HepG2 (cell line): ENCODE results near the gene CPAMD8. TPM values are rescaled to one million over a fixed set of nuclear protein-coding genes. Genes with fewer than 3 reads are reported as not detected.

ENCODE experiments used
- AGO2 ChIP-seq: fragments of 200-400 bp; formaldehyde crosslinking; optimal IDR thresholded peaks from 2 replicates; pipeline ENCODE3; 2017; ENCODE audit warnings: mild to moderate bottlenecking, low read depth, low read length, moderate library complexity
- ASH2L ChIP-seq: fragments of 300-600, 200-600 bp; sonication (generic); IDR thresholded peaks from 2 replicates; pipeline ENCODE4 v1.7.0; 2017; ENCODE audit warnings: low read depth, mild to moderate bottlenecking, moderate library complexity, mixed read lengths, low read length; ENCODE audit not compliant: insufficient read length
- ATF3 ChIP-seq: sonication (generic); formaldehyde crosslinking; IDR thresholded peaks from 2 replicates; pipeline ENCODE4 v1.4.0; 2020; ENCODE audit warnings: missing genetic modification reagents
- ATRX ChIP-seq: sonication (generic); formaldehyde crosslinking; IDR thresholded peaks from 2 replicates; pipeline ENCODE4 v1.4.0; 2020; ENCODE audit warnings: missing genetic modification reagents, borderline replicate concordance
- CBFB ChIP-seq: sonication (generic); formaldehyde crosslinking; IDR thresholded peaks from 2 replicates; pipeline ENCODE4 v1.4.0; 2020; ENCODE audit warnings: missing genetic modification reagents
- CHD2 ChIP-seq: IDR thresholded peaks from 2 replicates; pipeline ENCODE4 v1.6.1; 2011; ENCODE audit warnings: low read depth, low read length, improper control_type of control experiment
- EZH2 ChIP-seq: conservative IDR thresholded peaks from 2 replicates; pipeline ENCODE4 v1.6.1; 2012; ENCODE audit warnings: mild to moderate bottlenecking, low read depth, low read length, moderate library complexity
- GATA4 ChIP-seq: sonication (generic); IDR thresholded peaks from 2 replicates; pipeline ENCODE4 v1.6.1; 2016; ENCODE audit warnings: antibody characterized with exemption, low read depth, borderline replicate concordance
- HNF4A ChIP-seq: sonication (generic); formaldehyde crosslinking; IDR thresholded peaks from 2 replicates; pipeline ENCODE4 v1.4.0; 2020; ENCODE audit warnings: missing genetic modification reagents
- ISX ChIP-seq: sonication (generic); formaldehyde crosslinking; conservative IDR thresholded peaks from 2 replicates; pipeline ENCODE4 v1.5.0; 2020; ENCODE audit warnings: missing genetic modification reagents
- KDM2A ChIP-seq: sonication (generic); formaldehyde crosslinking; IDR thresholded peaks from 2 replicates; pipeline ENCODE4 v1.4.0; 2020; ENCODE audit warnings: low read depth, missing genetic modification reagents, borderline replicate concordance
- MAF1 ChIP-seq: sonication (generic); formaldehyde crosslinking; IDR thresholded peaks from 2 replicates; pipeline ENCODE4 v1.5.0; 2020; ENCODE audit warnings: missing genetic modification reagents, borderline replicate concordance
- MEF2D ChIP-seq: sonication (generic); formaldehyde crosslinking; IDR thresholded peaks from 2 replicates; pipeline ENCODE4 v1.5.1; 2020; ENCODE audit warnings: mild to moderate bottlenecking, missing genetic modification reagents
- NR2F6 ChIP-seq, 2 experiments: IDR thresholded peaks; 2 replicates each; pipeline ENCODE4 v1.6.1; 2016; ENCODE audit warnings: antibody characterized with exemption in 1 of 2, mild to moderate bottlenecking in 1 of 2
- PHF20 ChIP-seq: sonication (generic); formaldehyde crosslinking; IDR thresholded peaks from 2 replicates; pipeline ENCODE4 v1.5.0; 2020; ENCODE audit warnings: mild to moderate bottlenecking, missing genetic modification reagents
- RFX3 ChIP-seq: IDR thresholded peaks from 2 replicates; pipeline ENCODE4 v1.6.1; 2016; ENCODE audit warnings: missing biosample characterization, missing genetic modification reagents
- SSRP1 ChIP-seq: IDR thresholded peaks from 2 replicates; pipeline ENCODE4 v1.6.1; 2016; ENCODE audit warnings: control low read depth
- THAP9 ChIP-seq: sonication (generic); formaldehyde crosslinking; IDR thresholded peaks from 2 replicates; pipeline ENCODE4; 2020; ENCODE audit warnings: missing genetic modification reagents, mild to moderate bottlenecking, borderline replicate concordance
- ZBTB14 ChIP-seq: sonication (generic); formaldehyde crosslinking; IDR thresholded peaks from 2 replicates; pipeline ENCODE4 v1.4.0; 2020; ENCODE audit warnings: missing genetic modification reagents
- ZBTB43 ChIP-seq: sonication (generic); formaldehyde crosslinking; conservative IDR thresholded peaks from 2 replicates; pipeline ENCODE4 v1.4.0; 2020; ENCODE audit warnings: missing genetic modification reagents
- ZFX ChIP-seq: sonication (generic); formaldehyde crosslinking; IDR thresholded peaks from 2 replicates; pipeline ENCODE4 v1.4.0; 2020; ENCODE audit warnings: mild to moderate bottlenecking, low read depth, missing genetic modification reagents, moderate library complexity
- ZNF20 ChIP-seq: sonication (generic); formaldehyde crosslinking; IDR thresholded peaks from 2 replicates; pipeline ENCODE4 v1.4.0; 2020; ENCODE audit warnings: mild to moderate bottlenecking, moderate library complexity, missing genetic modification reagents
- ZNF263 ChIP-seq: sonication (generic); formaldehyde crosslinking; IDR thresholded peaks from 2 replicates; pipeline ENCODE4 v1.4.0; 2020; ENCODE audit warnings: missing genetic modification reagents
- ZNF431 ChIP-seq: sonication (generic); formaldehyde crosslinking; IDR thresholded peaks from 2 replicates; pipeline ENCODE4 v1.9.0; 2022; ENCODE audit warnings: missing genetic modification reagents, low read depth, mild to moderate bottlenecking, borderline replicate concordance
- ZNF543 ChIP-seq: sonication (generic); formaldehyde crosslinking; IDR thresholded peaks from 2 replicates; pipeline ENCODE4 v1.4.0; 2020; ENCODE audit warnings: mild to moderate bottlenecking, missing genetic modification reagents
- polyA plus RNA-seq, 8 experiments: library from polyadenylated mRNA; depleted of rRNA in 3 of 8; stranded (reverse) in 7 of 8; unstranded in 1 of 8; fragments of >200 nt; fragmentation: Illumina TruSeq in 4 of 8; extraction: Trizol in 4 of 8; gene quantifications; 2 replicates each; pipeline versions ENCODE4 v1.2.1 to v1.2.3, GENCODE V29; 2011 to 2016; ENCODE audit warnings: low read depth in 4 of 8, missing spikeins in 1 of 8, mixed read lengths in 1 of 8; ENCODE audit not compliant: insufficient read depth in 1 of 8
- total RNA-seq, 5 experiments: library from RNA; depleted of rRNA; stranded (reverse); fragments of >200 nt; fragmentation: Illumina TruSeq; extraction: Trizol; gene quantifications; 2 replicates each; pipeline ENCODE4 v1.2.3, GENCODE V29; 2016; ENCODE audit warnings: low read depth in 1 of 5

Gene CPAMD8
- total and polyA plus RNA-seq, 2 of the 13 experiments (the other 11 are each of a cell fraction or from before 2014, with no cell fraction given) = 0.29 to 0.34 TPM

GRCh38 chr19:17075035-17075863 is 48.6 kb upstream of the CPAMD8 start, which contains the start of the genes HAUS8 and MYO9B (continued):
- peak; percentile 76 for TF ChIP-seq ZBTB14
- peak; percentile 67 for TF ChIP-seq PHF20 (CRISPR knock-in tag)
- peak; percentile 73 for TF ChIP-seq ZFX (CRISPR knock-in tag)
- peak; percentile 88; the same call in 1 of the 2 replicates for TF ChIP-seq KDM2A
- TF ChIP-seq SSRP1 (CRISPR knock-in tag) = no peak
- no peak for TF ChIP-seq EZH2
- TF ChIP-seq ZNF543 (CRISPR knock-in tag) = 0 out of 2 replicates have a peak, but pooled peaks have one; percentile 65
- TF ChIP-seq GATA4 = no peak
- peak; percentile 68; the same call in 1 of the 2 replicates for TF ChIP-seq THAP9
- peak; percentile 25 for TF ChIP-seq AGO2
- 0 out of 2 replicates have a peak, but pooled peaks have one; percentile 39 for TF ChIP-seq ZBTB43 (CRISPR knock-in tag)
- TF ChIP-seq ZNF431 = no peak
- no peak for TF ChIP-seq ISX
- TF ChIP-seq CHD2 = 0 out of 2 replicates have a peak, but pooled peaks have one; percentile 30
- TF ChIP-seq MAF1 (CRISPR knock-in tag) = peak; percentile 68; the same call in 1 of the 2 replicates
- peak; percentile 57 for TF ChIP-seq ASH2L
- no peak for TF ChIP-seq ZNF20
- no peak for TF ChIP-seq ATRX (CRISPR knock-in tag)
- no peak for TF ChIP-seq HNF4A (CRISPR knock-in tag)
- 0 out of 2 replicates have a peak, but pooled peaks have one; percentile 50 for TF ChIP-seq MEF2D (CRISPR knock-in tag)
- peak; percentile 48; the same call in 1 of the 2 replicates for TF ChIP-seq CBFB (CRISPR knock-in tag)
- TF ChIP-seq RFX3 (CRISPR knock-in tag) = no peak
- no peak for TF ChIP-seq ZNF263 (CRISPR knock-in tag)
- TF ChIP-seq NR2F6 (IDR thresholded peaks at IDR 0.05) = peak; percentile 17; the same call in 1 of the 2 replicates
- TF ChIP-seq NR2F6 (CRISPR knock-in tag; IDR thresholded peaks at IDR 0.05) = peak; percentile 13; the same call in 1 of the 2 replicates
- TF ChIP-seq ATF3 (CRISPR knock-in tag) = peak; percentile 12; the same call in 1 of the 2 replicates
